ENCODE data around the gene RAB31. TPM values are rescaled to one million over a fixed set of nuclear protein-coding genes. Genes with fewer than 3 reads are reported as not detected.

The RAB31 gene
- total RNA-seq, 2 donors from 2014 or later = 107 to 141 TPM

- DNase-seq (ENCODE audit: low spot score) = no peak
Observed at GRCh38 chr18:9689253-9689652, 18.8 kb upstream of the RAB31 start.

GRCh38 chr18:9690418-9691188 is 17.5 kb upstream of the RAB31 start:
- no peak for DNase-seq (ENCODE audit: low spot score)
- intact Hi-C loops (cut with DNase I) = loop anchor here in 1 of 2 donors (10.0 kb wide), 1 partner anchor 64 kb away; no protein-coding TSS in a partner anchor

More at GRCh38 chr18:9689253-9689652, 18.8 kb upstream of the RAB31 start:
- intact Hi-C loops (cut with DNase I) = no loop called here

- intact Hi-C loops (cut with DNase I) = loop anchor here in 1 of 2 donors (10.0 kb wide), 1 partner anchor 64 kb away; no protein-coding TSS in a partner anchor
- no peak for DNase-seq (ENCODE audit: low spot score)
Observed at GRCh38 chr18:9691235-9691634, 16.9 kb upstream of the RAB31 start.

GRCh38 chr18:9694174-9694573 is 13.9 kb upstream of the RAB31 start:
- intact Hi-C loops (cut with DNase I) = loop anchor here in 1 of 2 donors (10.0 kb wide), 1 partner anchor 61 kb away; no protein-coding TSS in a partner anchor

GRCh38 chr18:9694952-9695495 is 13.1 kb upstream of the RAB31 start:
- intact Hi-C loops (cut with DNase I) = loop anchor here in 1 of 2 donors (10.0 kb wide), 1 partner anchor 60 kb away; no protein-coding TSS in a partner anchor
- no peak for DNase-seq (ENCODE audit: low spot score)

More at GRCh38 chr18:9694174-9694573, 13.9 kb upstream of the RAB31 start:
- DNase-seq (ENCODE audit: low spot score) = no peak

GRCh38 chr18:9695605-9696004 is 12.5 kb upstream of the RAB31 start:
- intact Hi-C loops (cut with DNase I) = loop anchor here in 1 of 2 donors (10.0 kb wide), 1 partner anchor 59 kb away; no protein-coding TSS in a partner anchor
- DNase-seq (ENCODE audit: low spot score) = no peak

GRCh38 chr18:9696112-9696511 is 12.0 kb upstream of the RAB31 start:
- intact Hi-C loops (cut with DNase I) = loop anchor here in 1 of 2 donors (10.0 kb wide), 1 partner anchor 59 kb away; no protein-coding TSS in a partner anchor
- DNase-seq (ENCODE audit: low spot score) = no peak

- intact Hi-C loops (cut with DNase I) = loop anchor here in 1 of 2 donors (10.0 kb wide), 1 partner anchor 58 kb away; no protein-coding TSS in a partner anchor
- DNase-seq (ENCODE audit: low spot score) = no peak
Observed at GRCh38 chr18:9696701-9697100, 11.4 kb upstream of the RAB31 start.

GRCh38 chr18:9697121-9697520 is 11.0 kb upstream of the RAB31 start:
- intact Hi-C loops (cut with DNase I) = loop anchor here in 1 of 2 donors (10.0 kb wide), 1 partner anchor 58 kb away; no protein-coding TSS in a partner anchor
- DNase-seq (ENCODE audit: low spot score) = no peak

GRCh38 chr18:9698497-9698896 is 9.6 kb upstream of the RAB31 start:
- intact Hi-C loops (cut with DNase I) = loop anchor here in 1 of 2 donors (10.0 kb wide), 1 partner anchor 56 kb away; no protein-coding TSS in a partner anchor
- no peak for DNase-seq (ENCODE audit: low spot score)

GRCh38 chr18:9700261-9700796 is 7.8 kb upstream of the RAB31 start:
- DNase-seq (ENCODE audit: low spot score) = no peak
- intact Hi-C loops (cut with DNase I) = no loop called here

- intact Hi-C loops (cut with DNase I) = no loop called here
- DNase-seq (ENCODE audit: low spot score) = no peak
Observed at GRCh38 chr18:9701609-9702349, 6.3 kb upstream of the RAB31 start.

- intact Hi-C loops (cut with DNase I) = no loop called here
- DNase-seq (ENCODE audit: low spot score) = no peak
Observed at GRCh38 chr18:9704233-9705118, 3.6 kb upstream of the RAB31 start.

- no peak for DNase-seq (ENCODE audit: low spot score)
- intact Hi-C loops (cut with DNase I) = no loop called here
Observed at GRCh38 chr18:9705183-9705829, 2.8 kb upstream of the RAB31 start.

GRCh38 chr18:9706081-9706935 is 1.8 kb upstream of the RAB31 start:
- DNase-seq (ENCODE audit: low spot score) = no peak
- intact Hi-C loops (cut with DNase I) = no loop called here

- DNase-seq (ENCODE audit: low spot score) = no peak
- intact Hi-C loops (cut with DNase I) = no loop called here
Observed at GRCh38 chr18:9707381-9708056, 582 bp upstream of the RAB31 start.

Data from posterior vena cava (tissue), 2 donors.